ENCODE measurements around the gene SFXN4. TPM values are rescaled to one million over a fixed set of nuclear protein-coding genes. Genes with fewer than 3 reads are reported as not detected.

SFXN4 gene
- total and polyA plus RNA-seq, 2 donors (not counting 1 experiment from before 2014, with no cell fraction given): 10.3 to 17.7 TPM

DNA sequence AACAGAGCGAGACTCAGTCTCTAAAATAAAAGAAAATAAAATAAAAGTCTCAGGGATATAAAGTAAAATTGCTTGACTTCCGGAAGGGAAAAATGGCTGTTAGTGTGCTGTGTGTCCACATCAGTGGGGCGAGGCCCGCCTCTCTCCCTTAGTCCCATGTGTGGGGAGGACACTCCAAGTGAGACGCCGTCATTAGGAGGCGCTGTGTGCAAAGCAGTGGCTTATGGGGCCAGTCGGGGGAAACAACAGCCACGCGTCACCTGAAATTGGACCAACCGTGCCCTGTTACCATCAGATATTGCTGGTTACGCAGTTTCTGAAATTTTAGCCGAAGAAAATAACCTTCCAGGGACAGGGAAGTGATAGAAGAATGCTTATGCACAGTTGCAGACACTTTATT, 15.8 kb downstream of the SFXN4 start:
- H3K9me3 ChIP-seq (ENCODE audit: control insufficient read depth, insufficient read depth, low read depth, low read length): no peaks in the 10 kb centered on the region
- H2AFZ ChIP-seq (ENCODE audit: low read length): no peak overlapping the region
- TF ChIP-seq, protein P1, sequence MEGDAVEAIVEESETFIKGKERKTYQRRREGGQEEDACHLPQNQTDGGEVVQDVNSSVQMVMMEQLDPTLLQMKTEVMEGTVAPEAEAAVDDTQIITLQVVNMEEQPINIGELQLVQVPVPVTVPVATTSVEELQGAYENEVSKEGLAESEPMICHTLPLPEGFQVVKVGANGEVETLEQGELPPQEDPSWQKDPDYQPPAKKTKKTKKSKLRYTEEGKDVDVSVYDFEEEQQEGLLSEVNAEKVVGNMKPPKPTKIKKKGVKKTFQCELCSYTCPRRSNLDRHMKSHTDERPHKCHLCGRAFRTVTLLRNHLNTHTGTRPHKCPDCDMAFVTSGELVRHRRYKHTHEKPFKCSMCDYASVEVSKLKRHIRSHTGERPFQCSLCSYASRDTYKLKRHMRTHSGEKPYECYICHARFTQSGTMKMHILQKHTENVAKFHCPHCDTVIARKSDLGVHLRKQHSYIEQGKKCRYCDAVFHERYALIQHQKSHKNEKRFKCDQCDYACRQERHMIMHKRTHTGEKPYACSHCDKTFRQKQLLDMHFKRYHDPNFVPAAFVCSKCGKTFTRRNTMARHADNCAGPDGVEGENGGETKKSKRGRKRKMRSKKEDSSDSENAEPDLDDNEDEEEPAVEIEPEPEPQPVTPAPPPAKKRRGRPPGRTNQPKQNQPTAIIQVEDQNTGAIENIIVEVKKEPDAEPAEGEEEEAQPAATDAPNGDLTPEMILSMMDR (conservative IDR thresholded peaks at IDR 0.05 in 1 of 2, IDR thresholded peaks at IDR 0.05 in 1 of 2; ENCODE audit: low read depth in 1 of 2, low read length in 2 of 2): peak in 1 of 2 donors; percentile 12
- no peak for TF ChIP-seq EZH2 (IDR thresholded peaks at IDR 0.05; ENCODE audit: low read length, missing control alignments)
- H3K27me3 ChIP-seq (ENCODE audit: control insufficient read depth, insufficient read depth, low read length): no peaks in the 10 kb centered on the region
- no peak overlapping the region for H3K4me2 ChIP-seq (ENCODE audit: extremely low read depth, insufficient read depth, low read length)
- no peaks in the 10 kb centered on the region for H3K79me2 ChIP-seq (ENCODE audit: control insufficient read depth, insufficient read depth, low read length)
- H3K27ac ChIP-seq (ENCODE audit: insufficient read depth, low read length): no peak overlapping the region
- H3K4me3 ChIP-seq (replicated peaks in 1 of 4; ENCODE audit: control extremely low read depth in 1 of 4, insufficient read depth in 1 of 4, low read depth in 3 of 4, low read length in 4 of 4): no peak overlapping the region
- no peak for DNase-seq (ENCODE audit: low read depth in 2 of 2)
- H3K9ac ChIP-seq (ENCODE audit: insufficient read depth, low read length): no peak overlapping the region
- no peaks in the 10 kb centered on the region for H4K20me1 ChIP-seq (ENCODE audit: control insufficient read depth, extremely low read depth, insufficient read depth, low read length)
- no peaks in the 10 kb centered on the region for H3K4me1 ChIP-seq (ENCODE audit: control insufficient read depth, extremely low read depth, insufficient read depth, low read length)
- H3K36me3 ChIP-seq (ENCODE audit: control insufficient read depth, insufficient read depth, low read length): peaks cover 3% of the 10 kb centered on the region

DNA sequence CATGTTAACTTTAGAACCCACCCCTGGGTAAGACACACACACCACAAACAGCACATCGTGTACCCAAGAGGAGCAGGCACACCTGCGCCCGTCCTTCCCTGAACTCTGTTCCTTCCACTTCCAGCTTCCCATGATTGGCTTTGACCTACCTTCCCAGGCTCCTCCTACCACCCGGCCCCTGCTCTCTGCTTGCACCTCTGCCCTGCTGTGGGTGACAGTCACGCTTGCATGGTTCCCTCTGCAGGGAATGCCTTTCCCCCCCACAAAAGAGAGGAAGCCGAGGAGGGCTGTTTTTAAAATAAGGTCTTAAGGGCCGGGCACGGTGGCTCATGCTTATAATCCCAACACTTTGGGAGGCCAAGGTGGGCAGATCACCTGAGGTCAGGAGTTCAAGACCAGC, 16.4 kb downstream of the SFXN4 start:
- Histone ChIP-seq H3K79me2 (ENCODE audit: control insufficient read depth, insufficient read depth, low read length) (no peaks in the 10 kb centered on the region), H3K4me2 (ENCODE audit: extremely low read depth, insufficient read depth, low read length) (no peak overlapping the region), H3K27me3 (ENCODE audit: control insufficient read depth, insufficient read depth, low read length) (no peaks in the 10 kb centered on the region), H2AFZ (ENCODE audit: low read length) (no peak overlapping the region), H3K9ac (ENCODE audit: insufficient read depth, low read length) (no peak overlapping the region), H3K4me3 (replicated peaks in 1 of 4; ENCODE audit: control extremely low read depth in 1 of 4, insufficient read depth in 1 of 4, low read depth in 3 of 4, low read length in 4 of 4) (no peak overlapping the region), H3K36me3 (ENCODE audit: control insufficient read depth, insufficient read depth, low read length) (peaks cover 3% of the 10 kb centered on the region), H3K9me3 (ENCODE audit: control insufficient read depth, insufficient read depth, low read depth, low read length) (no peaks in the 10 kb centered on the region), H3K27ac (ENCODE audit: insufficient read depth, low read length) (no peak overlapping the region), H4K20me1 (ENCODE audit: control insufficient read depth, extremely low read depth, insufficient read depth, low read length) (no peaks in the 10 kb centered on the region), H3K4me1 (ENCODE audit: control insufficient read depth, extremely low read depth, insufficient read depth, low read length) (no peaks in the 10 kb centered on the region)
- TF ChIP-seq, protein P1 (conservative IDR thresholded peaks at IDR 0.05 in 1 of 2, IDR thresholded peaks at IDR 0.05 in 1 of 2; ENCODE audit: low read depth in 1 of 2, low read length in 2 of 2): no peak
- TF ChIP-seq EZH2 (IDR thresholded peaks at IDR 0.05; ENCODE audit: low read length, missing control alignments): no peak
- DNase-seq (ENCODE audit: low read depth in 2 of 2): no peak

DNA sequence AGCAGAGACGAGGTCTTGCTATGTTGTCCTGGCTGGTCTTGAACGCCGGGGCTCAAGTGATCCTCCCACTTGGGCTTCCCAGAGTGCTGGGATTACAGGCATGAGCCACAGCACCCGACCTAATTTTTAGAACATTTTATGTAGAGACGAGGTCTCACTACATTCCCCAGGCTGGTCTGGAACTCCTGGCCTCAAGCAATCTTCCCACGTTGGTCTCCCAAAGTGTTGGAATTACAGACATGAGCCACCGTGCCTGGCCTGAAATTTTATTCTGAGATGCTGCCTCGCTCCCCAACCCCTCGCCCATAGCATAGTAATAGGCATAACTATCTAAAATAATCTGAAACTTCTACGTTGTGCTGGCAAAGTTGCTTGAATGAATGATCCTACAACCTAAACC, 21.9 kb downstream of the SFXN4 start:
- DNase-seq (ENCODE audit: low read depth in 2 of 2): no peak
- peaks cover 4% of the 10 kb centered on the region for H3K36me3 ChIP-seq (ENCODE audit: control insufficient read depth, insufficient read depth, low read length)
- H3K9ac ChIP-seq (ENCODE audit: insufficient read depth, low read length): no peak overlapping the region

More for the DNA sequence above, 21.9 kb downstream of the SFXN4 start:
- Histone ChIP-seq H2AFZ (ENCODE audit: low read length) (no peak overlapping the region), H3K27ac (ENCODE audit: insufficient read depth, low read length) (no peak overlapping the region), H3K79me2 (ENCODE audit: control insufficient read depth, insufficient read depth, low read length) (no peaks in the 10 kb centered on the region), H4K20me1 (ENCODE audit: control insufficient read depth, extremely low read depth, insufficient read depth, low read length) (no peaks in the 10 kb centered on the region), H3K4me3 (replicated peaks in 1 of 4; ENCODE audit: control extremely low read depth in 1 of 4, insufficient read depth in 1 of 4, low read depth in 3 of 4, low read length in 4 of 4) (no peak overlapping the region), H3K4me1 (ENCODE audit: control insufficient read depth, extremely low read depth, insufficient read depth, low read length) (no peaks in the 10 kb centered on the region), H3K27me3 (ENCODE audit: control insufficient read depth, insufficient read depth, low read length) (no peaks in the 10 kb centered on the region), H3K9me3 (ENCODE audit: control insufficient read depth, insufficient read depth, low read depth, low read length) (no peaks in the 10 kb centered on the region), H3K4me2 (ENCODE audit: extremely low read depth, insufficient read depth, low read length) (no peak overlapping the region)
- TF ChIP-seq, protein P1 (conservative IDR thresholded peaks at IDR 0.05 in 1 of 2, IDR thresholded peaks at IDR 0.05 in 1 of 2; ENCODE audit: low read depth in 1 of 2, low read length in 2 of 2): no peak
- no peak for TF ChIP-seq EZH2 (IDR thresholded peaks at IDR 0.05; ENCODE audit: low read length, missing control alignments)
